ENCODE data around the gene STRADA.

GRCh38 chr17:63699638-63700527 is 41.7 kb downstream of the STRADA start, which contains the start of gene LIMD2:
- TF ChIP-seq CTCF (IDR thresholded peaks at IDR 0.05) (no peak), EP300 (IDR thresholded peaks at IDR 0.05) (no peak)

Measured in suprapubic skin (tissue), 3 donors.